ENCODE data around the gene PHRF1.

Gene PHRF1

DNA sequence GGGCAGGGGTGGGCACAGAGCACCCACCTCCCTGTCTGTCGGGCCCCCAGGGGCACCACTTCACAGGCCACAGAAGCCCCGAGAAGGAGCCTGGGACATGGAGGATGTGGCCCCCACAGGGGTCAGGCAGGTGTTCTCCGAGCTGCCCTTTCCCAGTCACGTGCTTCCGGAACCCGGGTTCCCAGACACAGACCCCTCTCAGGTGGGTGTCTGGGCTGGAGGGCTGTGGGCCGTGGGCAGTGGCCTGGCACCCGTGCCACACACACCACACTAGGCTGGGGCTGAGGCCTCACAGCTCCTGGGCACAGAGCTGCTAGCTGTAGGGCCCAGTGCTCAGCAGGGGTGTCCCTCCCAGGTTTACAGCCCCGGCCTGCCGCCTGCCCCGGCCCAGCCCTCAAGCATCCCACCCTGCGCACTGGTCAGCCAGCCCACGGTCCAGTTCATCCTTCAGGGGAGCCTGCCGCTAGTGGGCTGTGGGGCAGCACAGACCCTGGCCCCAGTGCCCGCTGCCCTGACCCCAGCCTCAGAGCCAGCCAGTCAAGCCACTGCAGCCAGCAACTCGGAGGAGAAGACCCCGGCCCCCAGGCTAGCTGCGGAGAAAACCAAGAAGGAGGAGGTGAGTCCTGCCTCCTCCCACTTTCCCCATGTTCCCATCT is 34.0 kb downstream of the PHRF1 start:
- H2AFZ ChIP-seq (ENCODE audit: low read length): no peak overlapping the region
- no peak overlapping the region for H3K4me3 ChIP-seq (ENCODE audit: low read length)
- peaks cover 7% of the 10 kb centered on the region; the same call in 1 of the 2 replicates for H3K36me3 ChIP-seq (replicated peaks; ENCODE audit: insufficient read depth, low read length)
- H3K9me3 ChIP-seq (replicated peaks; ENCODE audit: insufficient read depth, low read length): no peaks in the 10 kb centered on the region
- H3K9me2 ChIP-seq (replicated peaks; ENCODE audit: insufficient read depth, low read length): no peaks in the 10 kb centered on the region
- 0 out of 2 replicates have a peak, but pooled peaks cover 8% of the 10 kb centered on the region for H3K4me1 ChIP-seq (ENCODE audit: low read length)
- DNase-seq: no peak
- no peak overlapping the region for H3K4me2 ChIP-seq (ENCODE audit: low read depth, low read length)
- H3K27me3 ChIP-seq (replicated peaks; ENCODE audit: insufficient read depth, low read length): no peaks in the 10 kb centered on the region
- H3K79me2 ChIP-seq (ENCODE audit: low read length): peaks cover 20% of the 10 kb centered on the region; the same call in 1 of the 2 replicates
- no peaks in the 10 kb centered on the region for H4K20me1 ChIP-seq (ENCODE audit: insufficient read depth, low read length)
- TF ChIP-seq, protein P1, sequence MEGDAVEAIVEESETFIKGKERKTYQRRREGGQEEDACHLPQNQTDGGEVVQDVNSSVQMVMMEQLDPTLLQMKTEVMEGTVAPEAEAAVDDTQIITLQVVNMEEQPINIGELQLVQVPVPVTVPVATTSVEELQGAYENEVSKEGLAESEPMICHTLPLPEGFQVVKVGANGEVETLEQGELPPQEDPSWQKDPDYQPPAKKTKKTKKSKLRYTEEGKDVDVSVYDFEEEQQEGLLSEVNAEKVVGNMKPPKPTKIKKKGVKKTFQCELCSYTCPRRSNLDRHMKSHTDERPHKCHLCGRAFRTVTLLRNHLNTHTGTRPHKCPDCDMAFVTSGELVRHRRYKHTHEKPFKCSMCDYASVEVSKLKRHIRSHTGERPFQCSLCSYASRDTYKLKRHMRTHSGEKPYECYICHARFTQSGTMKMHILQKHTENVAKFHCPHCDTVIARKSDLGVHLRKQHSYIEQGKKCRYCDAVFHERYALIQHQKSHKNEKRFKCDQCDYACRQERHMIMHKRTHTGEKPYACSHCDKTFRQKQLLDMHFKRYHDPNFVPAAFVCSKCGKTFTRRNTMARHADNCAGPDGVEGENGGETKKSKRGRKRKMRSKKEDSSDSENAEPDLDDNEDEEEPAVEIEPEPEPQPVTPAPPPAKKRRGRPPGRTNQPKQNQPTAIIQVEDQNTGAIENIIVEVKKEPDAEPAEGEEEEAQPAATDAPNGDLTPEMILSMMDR (IDR thresholded peaks at IDR 0.05; ENCODE audit: low read length): no peak
- TF ChIP-seq EZH2 (optimal IDR thresholded peaks at IDR 0.05; ENCODE audit: low read depth, low read length): no peak
- no peak for TF ChIP-seq EZH2phosphoT487 (IDR thresholded peaks at IDR 0.05; ENCODE audit: low read length)
- H3K9ac ChIP-seq (ENCODE audit: low read length): no peak overlapping the region
- no peak overlapping the region for H3K27ac ChIP-seq (ENCODE audit: low read length)
- H3F3A ChIP-seq (ENCODE audit: insufficient read depth, low read length): peaks cover 4% of the 10 kb centered on the region; the same call in 1 of the 2 replicates

DNA sequence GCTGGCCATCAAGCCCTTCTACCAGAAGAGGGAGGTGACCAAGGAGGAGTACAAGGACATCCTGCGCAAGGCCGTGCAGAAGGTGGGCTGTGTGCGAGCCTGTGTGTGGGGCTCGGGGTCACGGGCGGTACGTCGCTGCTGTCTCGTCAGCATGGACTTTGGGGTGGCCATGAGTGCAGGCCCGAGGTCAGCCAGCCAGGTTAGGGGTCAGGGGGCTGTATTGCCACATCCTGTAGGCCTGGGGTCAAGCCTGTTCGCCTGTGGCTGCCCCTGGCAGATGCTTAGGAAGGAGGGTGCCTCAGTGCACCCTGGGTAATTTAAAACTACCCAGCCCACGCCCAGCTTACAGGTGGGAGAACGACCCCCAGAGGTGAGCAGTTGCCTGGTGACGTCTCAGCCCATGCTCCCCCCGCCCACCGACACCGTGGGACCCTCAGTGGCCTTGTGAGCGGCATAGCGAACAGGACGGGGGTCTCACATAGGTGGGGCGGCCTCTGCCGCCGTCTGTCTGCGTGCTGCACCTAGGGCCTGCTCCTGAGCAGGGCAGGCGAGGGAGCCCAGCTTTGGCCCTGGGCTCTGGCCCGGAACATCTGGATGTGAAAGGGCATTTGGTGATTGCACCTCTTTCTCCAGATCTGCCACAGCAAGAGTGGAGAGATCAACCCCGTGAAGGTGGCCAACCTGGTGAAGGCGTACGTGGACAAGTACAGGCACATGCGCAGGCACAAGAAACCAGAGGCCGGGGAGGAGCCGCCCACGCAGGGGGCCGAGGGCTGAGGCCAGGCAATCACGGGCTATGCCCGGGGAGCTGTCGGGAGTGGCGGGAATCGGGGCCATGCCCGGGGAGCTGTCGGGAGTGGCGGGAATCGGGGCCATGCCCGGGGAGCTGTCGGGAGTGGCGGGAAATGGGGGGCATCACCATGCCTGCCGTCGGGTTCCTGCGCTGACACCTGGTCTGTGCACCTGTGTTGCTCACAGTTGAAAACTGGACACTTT is 35.0 kb downstream of the PHRF1 start:
- Histone ChIP-seq H4K20me1 (ENCODE audit: insufficient read depth, low read length) (no peaks in the 10 kb centered on the region), H3K9ac (ENCODE audit: low read length) (no peak overlapping the region), H3K79me2 (ENCODE audit: low read length) (peaks cover 16% of the 10 kb centered on the region; the same call in 1 of the 2 replicates), H3K9me2 (replicated peaks; ENCODE audit: insufficient read depth, low read length) (no peaks in the 10 kb centered on the region), H3K4me2 (ENCODE audit: low read depth, low read length) (no peak overlapping the region), H3K4me3 (ENCODE audit: low read length) (no peak overlapping the region), H3K36me3 (replicated peaks; ENCODE audit: insufficient read depth, low read length) (peaks cover 7% of the 10 kb centered on the region; the same call in 1 of the 2 replicates), H2AFZ (ENCODE audit: low read length) (no peak overlapping the region), H3K27ac (ENCODE audit: low read length) (no peak overlapping the region), H3K9me3 (replicated peaks; ENCODE audit: insufficient read depth, low read length) (no peaks in the 10 kb centered on the region), H3F3A (ENCODE audit: insufficient read depth, low read length) (peaks cover 8% of the 10 kb centered on the region), H3K27me3 (replicated peaks; ENCODE audit: insufficient read depth, low read length) (no peaks in the 10 kb centered on the region), H3K4me1 (ENCODE audit: low read length) (peaks cover 10% of the 10 kb centered on the region; the same call in 1 of the 2 replicates)
- no peak for DNase-seq
- TF ChIP-seq, protein P1 (IDR thresholded peaks at IDR 0.05; ENCODE audit: low read length): no peak
- TF ChIP-seq EZH2 (optimal IDR thresholded peaks at IDR 0.05; ENCODE audit: low read depth, low read length) (no peak), EZH2phosphoT487 (IDR thresholded peaks at IDR 0.05; ENCODE audit: low read length) (no peak)

DNA sequence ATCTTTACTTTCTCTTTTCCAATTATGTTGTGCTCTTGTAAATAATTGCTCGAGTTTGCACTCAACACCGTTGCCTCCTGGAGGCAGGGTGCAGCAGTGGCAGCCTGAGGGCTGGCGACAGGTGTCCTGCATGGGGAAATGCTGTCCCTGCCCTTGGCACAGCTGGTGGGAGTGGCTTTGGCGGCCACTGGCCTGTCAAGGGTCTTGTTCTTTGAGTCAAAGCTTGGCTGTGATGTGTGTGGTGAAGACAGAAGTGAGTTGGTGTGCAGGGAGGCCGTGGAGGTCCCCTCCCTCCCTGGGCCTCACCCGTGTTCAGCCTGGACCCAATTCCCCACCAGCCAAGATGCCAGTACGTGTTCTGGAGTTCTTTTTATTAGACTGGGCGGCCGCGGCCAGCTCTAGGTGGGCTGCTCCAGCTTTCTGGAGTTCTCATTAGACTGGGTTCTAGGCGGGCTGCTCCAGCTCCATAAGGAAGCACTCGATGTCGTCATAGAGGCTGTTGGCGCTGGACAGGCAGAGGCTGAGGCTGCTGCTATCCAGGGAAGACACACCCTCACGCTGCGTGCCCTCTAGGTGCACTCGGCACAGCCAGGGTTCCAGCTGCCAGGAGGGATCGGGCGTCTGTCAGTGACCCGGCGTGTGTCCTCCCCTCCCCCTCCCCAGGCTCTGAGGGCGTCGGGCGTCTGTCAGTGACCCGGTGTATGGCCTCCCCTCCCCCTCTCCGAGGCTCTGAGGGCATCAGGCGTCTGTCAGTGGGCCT is 36.1 kb downstream of the PHRF1 start:
- Histone ChIP-seq H3K27ac (ENCODE audit: low read length) (no peak overlapping the region), H3K27me3 (replicated peaks; ENCODE audit: insufficient read depth, low read length) (no peaks in the 10 kb centered on the region), H3K9me3 (replicated peaks; ENCODE audit: insufficient read depth, low read length) (no peaks in the 10 kb centered on the region), H3K9ac (ENCODE audit: low read length) (no peak overlapping the region), H3K4me1 (ENCODE audit: low read length) (peaks cover 13% of the 10 kb centered on the region; the same call in 1 of the 2 replicates), H2AFZ (ENCODE audit: low read length) (no peak overlapping the region), H3K9me2 (replicated peaks; ENCODE audit: insufficient read depth, low read length) (no peaks in the 10 kb centered on the region), H3K4me3 (ENCODE audit: low read length) (no peak overlapping the region), H3K79me2 (ENCODE audit: low read length) (peaks cover 16% of the 10 kb centered on the region; the same call in 1 of the 2 replicates), H3K36me3 (replicated peaks; ENCODE audit: insufficient read depth, low read length) (no peaks in the 10 kb centered on the region; the same call in 1 of the 2 replicates), H4K20me1 (ENCODE audit: insufficient read depth, low read length) (no peaks in the 10 kb centered on the region), H3F3A (ENCODE audit: insufficient read depth, low read length) (peaks cover 11% of the 10 kb centered on the region), H3K4me2 (ENCODE audit: low read depth, low read length) (no peak overlapping the region)
- TF ChIP-seq, protein P1 (IDR thresholded peaks at IDR 0.05; ENCODE audit: low read length): 0 out of 2 replicates have a peak, but pooled peaks have one; percentile 8
- no peak for TF ChIP-seq EZH2phosphoT487 (IDR thresholded peaks at IDR 0.05; ENCODE audit: low read length)
- no peak for DNase-seq
